Astrocyte of the spinal cord (primary cell): ENCODE data around the gene COX7B.
"Not testable (repeated sequence)": the region's sequence is repeated elsewhere in the genome, so short reads cannot be mapped to it uniquely, and the experiment has no call there.

Experiments
- DNase-seq: peaks from one replicate; pipeline ENCODE4 v3.0.0; 2011; ENCODE audit warnings: low read depth, low spot score
- H3K4me3 ChIP-seq: 2 replicates; pipeline ENCODE4 v1.5.1; 2011; ENCODE audit warnings: low read depth, mild to moderate bottlenecking, low read length, moderate library complexity
- CTCF ChIP-seq: IDR thresholded peaks from 2 replicates; pipeline ENCODE4 v1.5.1; 2012; ENCODE audit warnings: low read depth, mild to moderate bottlenecking, low read length, inconsistent platforms
- in situ Hi-C: cut with HindIII; loops from 2 replicates; pipeline ENCODE4 v1.10.0; 2017; ENCODE audit warnings: low sequenced_read_pairs

COX7B gene

GRCh38 chrX:77899081-77899828 is at the start of gene COX7B:
COX7B (plus strand) TSS chrX:77899468; CDS start chrX:77899554, 86 bp downstream.
- TF ChIP-seq CTCF, result peak; percentile 47

GRCh38 chrX:77875372-77875771 is 23.9 kb upstream of the COX7B start:
- in situ Hi-C loops, result no loop called here
- no peak for TF ChIP-seq CTCF
- H3K4me3 ChIP-seq, result no peak overlapping the region
- DNase-seq, result no peak

More at GRCh38 chrX:77899081-77899828, at the start of gene COX7B:
- peak within 1 kb of the TSS; percentile 55 for H3K4me3 ChIP-seq
- in situ Hi-C loops, result no loop called here
- peak; percentile 97 for DNase-seq

GRCh38 chrX:77881418-77881817 is 17.9 kb upstream of the COX7B start:
- H3K4me3 ChIP-seq, DNase-seq, in situ Hi-C loops: not testable (repeated sequence)

- no peak for TF ChIP-seq CTCF
- no peak for DNase-seq
- no peak overlapping the region for H3K4me3 ChIP-seq
- in situ Hi-C loops, result no loop called here
Measured at GRCh38 chrX:77892887-77893286, 6.4 kb upstream of the COX7B start.

GRCh38 chrX:77893713-77894112 is 5.6 kb upstream of the COX7B start:
- H3K4me3 ChIP-seq, result no peak overlapping the region
- TF ChIP-seq CTCF, result no peak
- DNase-seq, result no peak
- in situ Hi-C loops, result no loop called here

- DNase-seq, result peak; percentile 98
- H3K4me3 ChIP-seq, result peak within 1 kb of the TSS; percentile 66
- no peak for TF ChIP-seq CTCF
- in situ Hi-C loops, result no loop called here
Measured at GRCh38 chrX:77894921-77895886, 4.1 kb upstream of the COX7B start, which contains the start of gene MAGT1. MAGT1 (minus strand) TSS chrX:77895435; CDS start chrX:77895410, 25 bp downstream.
